Cerebellar cortex (tissue), 1 donor: ENCODE measurements around the gene MAEA.
"Not testable (repeated sequence)": the region's sequence is repeated elsewhere in the genome, so short reads cannot be mapped to it uniquely, and the experiment has no call there.

Experiments
- DNase-seq: peaks from one replicate; pipeline ENCODE4 v3.0.0-alpha.2; 2015; ENCODE audit warnings: low spot score

MAEA gene

DNA sequence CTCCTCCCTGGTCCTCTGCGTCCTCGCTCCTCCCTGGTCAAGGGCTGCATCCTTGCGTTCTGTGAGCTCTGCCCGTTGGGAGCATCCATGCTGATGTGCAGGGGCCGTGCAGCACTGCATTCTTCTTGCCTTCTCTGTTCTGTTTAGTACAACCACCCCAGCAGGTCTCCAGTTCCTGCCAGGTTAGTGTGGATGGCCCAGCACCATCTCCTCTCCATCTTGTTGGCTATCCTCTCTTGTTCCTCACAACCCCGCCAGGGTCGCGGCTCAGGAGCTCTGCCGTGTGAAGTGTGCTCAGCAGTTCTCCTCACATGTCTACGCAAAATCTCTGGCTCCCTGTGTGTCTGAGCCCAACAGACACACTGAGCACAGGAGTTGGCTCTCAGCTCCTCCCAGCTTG is 10.4 kb upstream of the MAEA start:
- no peak for DNase-seq

GRCh38 chr4:1283711-1284110 is 6.0 kb upstream of the MAEA start:
- no peak for DNase-seq

- no peak for DNase-seq
These were observed 4.4 kb upstream of the MAEA start for GRCh38 chr4:1285151-1285789.

GRCh38 chr4:1285790-1286553 is 3.7 kb upstream of the MAEA start:
- peak; percentile 22 for DNase-seq

DNA sequence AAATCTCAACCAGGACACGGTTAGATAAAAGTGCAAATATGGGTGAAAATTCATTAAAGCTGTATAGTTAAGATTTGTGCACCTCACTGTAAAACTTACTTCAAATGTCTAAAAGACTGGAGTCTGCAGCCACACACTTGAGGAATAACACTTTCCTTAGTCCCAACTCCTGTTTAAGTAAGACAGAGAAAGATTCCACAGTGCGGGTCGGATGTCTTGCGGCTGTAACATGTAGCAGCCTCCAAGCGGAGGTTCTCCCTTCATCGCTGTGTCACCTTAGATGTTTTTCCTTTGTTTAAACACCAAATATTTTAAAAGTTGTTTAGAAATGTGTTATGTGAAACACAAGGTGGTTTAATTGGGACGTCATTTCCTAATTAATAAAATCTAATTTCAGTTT is 905 bp upstream of the MAEA start:
- DNase-seq: no peak

DNA sequence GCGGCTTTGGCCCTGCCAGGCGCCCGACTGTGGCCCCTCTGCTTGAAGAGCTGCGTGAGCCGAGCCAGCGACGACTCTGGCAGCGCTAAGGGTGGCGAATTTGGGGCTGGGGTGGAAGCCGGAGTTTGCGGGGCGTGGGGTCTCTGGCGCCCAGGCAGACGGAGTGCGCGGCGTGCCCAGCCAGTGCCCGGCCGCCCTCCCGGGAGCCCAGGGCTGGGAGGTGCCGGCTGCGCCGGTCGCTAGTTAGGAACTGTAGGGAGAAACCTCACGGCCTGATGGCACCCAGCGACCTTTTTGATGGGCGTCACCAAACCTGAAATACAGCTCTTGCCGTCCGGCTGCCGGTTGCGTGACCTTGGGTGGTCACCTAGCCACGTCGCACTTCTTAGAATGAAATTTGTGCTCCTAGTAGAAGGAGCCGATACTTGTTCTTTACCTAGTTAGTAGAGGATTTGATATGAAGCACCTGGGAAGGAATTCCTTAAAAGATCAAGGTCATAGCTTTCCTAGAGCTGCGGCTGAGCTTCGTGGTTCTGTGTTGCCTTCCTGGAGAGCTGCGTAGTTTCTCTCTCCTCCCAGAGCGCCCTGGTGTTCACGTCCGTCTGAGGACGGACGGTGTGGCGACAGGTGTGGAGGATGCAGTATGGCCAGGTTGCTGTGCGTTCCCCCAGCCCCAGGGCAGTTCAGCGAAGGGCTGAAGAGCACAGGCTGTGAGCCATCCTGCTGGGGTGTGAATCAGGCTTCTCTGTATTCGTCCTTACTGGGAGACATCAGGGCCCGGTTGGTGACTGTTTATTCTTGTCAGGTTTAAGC is 680 bp downstream of the MAEA start:
- DNase-seq: no peak

DNA sequence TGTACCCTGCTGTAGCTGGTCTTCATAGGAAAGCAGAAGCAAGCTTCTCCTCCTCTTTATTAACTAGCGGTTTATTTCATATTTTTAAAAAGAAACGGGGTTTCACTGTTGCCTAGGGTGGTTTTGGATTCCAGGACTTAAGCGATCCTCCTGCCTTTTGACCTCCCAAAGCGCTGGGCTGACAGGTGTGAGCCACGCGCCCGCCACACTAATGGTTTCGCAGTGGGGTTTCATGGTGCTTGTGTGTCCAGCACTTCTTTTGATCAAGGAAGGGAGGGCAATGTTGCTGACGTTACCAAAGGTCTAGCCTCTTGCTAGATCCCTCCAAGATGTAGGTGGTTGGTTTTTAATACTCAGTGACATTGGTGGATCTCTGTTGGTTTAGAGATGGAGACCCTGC is 1.4 kb downstream of the MAEA start:
- DNase-seq: no peak

GRCh38 chr4:1291996-1292702 is 2.5 kb downstream of the MAEA start:
- no peak for DNase-seq

- not testable (repeated sequence) for DNase-seq
These were observed 3.0 kb downstream of the MAEA start for GRCh38 chr4:1292703-1293011.

- DNase-seq: no peak
These were observed 3.8 kb downstream of the MAEA start for GRCh38 chr4:1293531-1293941.

DNA sequence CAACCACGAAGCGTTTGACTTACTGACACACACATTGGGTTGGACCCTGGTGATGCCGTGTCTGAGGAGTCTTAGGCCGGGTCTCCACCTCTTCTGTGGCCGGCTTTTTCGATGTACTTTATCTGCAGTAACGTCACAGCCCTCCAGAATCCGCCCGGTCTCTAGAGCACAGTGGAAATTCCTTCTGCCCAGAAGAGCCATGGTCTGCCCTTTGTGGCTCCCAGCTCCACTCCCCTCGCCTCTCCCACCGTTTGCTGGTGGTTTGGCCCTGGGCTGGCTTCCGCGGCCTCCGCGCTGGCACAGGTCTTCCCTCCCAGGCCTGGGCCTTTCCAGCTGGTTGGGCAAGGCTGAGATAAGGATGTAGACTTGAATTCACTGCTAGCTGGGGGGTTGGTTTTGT is 4.3 kb downstream of the MAEA start:
- no peak for DNase-seq

DNA sequence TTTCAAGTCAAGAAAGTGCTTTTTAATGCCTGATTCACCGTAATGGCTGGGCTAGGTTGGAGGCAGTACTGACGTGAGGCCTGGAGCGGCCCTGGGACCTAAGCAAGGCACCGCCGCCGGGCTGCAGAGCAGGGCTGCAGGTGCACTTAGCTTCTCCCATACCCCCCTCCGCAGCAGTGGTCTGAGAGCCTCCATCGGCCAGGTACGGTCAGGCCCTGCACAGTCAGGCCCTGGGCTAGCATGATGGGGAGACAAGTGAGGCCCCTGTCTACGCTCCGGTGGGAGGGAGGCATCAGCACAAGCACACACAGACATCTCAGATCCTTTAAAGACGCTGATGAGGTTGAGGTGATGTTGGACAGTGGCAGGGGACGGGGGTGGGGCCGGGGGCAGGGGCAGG is 4.7 kb downstream of the MAEA start:
- DNase-seq: no peak

DNA sequence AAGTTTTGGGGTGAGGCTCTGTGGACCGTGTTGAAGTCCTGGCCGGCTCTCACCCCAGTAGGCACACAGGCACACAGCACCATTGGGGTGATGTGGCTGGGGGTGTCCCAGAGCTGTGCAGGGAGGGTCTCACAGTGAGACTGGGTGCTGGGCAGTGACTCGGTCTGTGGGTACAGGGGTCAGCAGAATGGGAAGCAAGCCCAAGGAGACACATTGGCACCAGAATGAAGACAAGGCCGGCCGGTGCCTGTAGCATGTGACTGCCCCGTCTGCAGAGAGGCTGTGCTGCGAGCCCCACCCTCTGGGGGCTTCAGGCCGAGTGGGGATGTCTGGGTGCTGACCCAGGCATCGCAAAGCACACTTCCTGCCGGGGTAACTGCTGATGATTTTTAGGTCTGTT is 5.2 kb downstream of the MAEA start:
- no peak for DNase-seq

GRCh38 chr4:1295405-1296055 is 5.8 kb downstream of the MAEA start:
- no peak for DNase-seq

GRCh38 chr4:1296324-1297022 is 6.8 kb downstream of the MAEA start:
- no peak for DNase-seq

GRCh38 chr4:1297023-1297395 is 7.3 kb downstream of the MAEA start:
- DNase-seq: no peak

DNA sequence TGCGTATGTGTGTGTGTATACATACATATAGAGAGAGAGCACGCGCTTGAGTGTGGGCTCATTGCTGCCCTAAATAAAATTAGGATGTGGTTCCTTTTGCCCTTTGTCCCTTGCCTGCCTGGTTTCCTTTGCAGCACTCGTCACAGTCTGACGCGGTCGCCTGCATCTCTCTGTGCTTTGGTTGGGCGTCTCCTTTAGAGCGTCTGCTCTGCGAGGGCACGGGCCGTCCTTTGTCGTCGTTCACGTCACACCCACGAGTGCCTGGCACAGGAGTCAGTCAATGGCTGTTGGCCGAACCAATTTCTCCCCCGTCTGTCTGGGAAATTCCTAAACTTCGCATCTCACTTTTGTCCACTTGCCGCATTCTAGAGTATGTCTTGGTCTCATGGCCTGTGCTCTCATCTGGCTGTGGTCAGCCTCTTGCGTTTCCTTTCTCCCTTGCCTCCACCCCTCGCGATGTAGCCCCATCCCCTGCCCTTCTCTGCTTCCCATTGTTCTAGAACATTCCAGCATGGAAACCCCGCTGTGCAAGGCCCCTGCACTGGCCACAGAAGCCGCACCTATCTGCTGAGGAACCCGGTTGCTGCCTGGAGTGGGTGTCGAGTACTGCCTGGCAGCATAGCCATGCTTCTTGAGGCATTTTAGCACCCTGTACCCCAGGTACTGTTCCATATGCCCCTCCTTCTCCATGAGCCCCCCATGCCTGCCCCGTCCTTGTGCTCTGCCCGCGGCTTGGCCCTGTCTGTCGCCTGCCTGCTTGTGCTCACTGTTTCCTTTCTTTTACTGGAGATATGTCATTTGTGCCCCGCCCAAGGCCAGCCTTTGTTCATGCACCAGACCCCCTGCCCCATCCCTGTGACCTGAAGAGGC is 8.0 kb downstream of the MAEA start:
- no peak for DNase-seq

DNA sequence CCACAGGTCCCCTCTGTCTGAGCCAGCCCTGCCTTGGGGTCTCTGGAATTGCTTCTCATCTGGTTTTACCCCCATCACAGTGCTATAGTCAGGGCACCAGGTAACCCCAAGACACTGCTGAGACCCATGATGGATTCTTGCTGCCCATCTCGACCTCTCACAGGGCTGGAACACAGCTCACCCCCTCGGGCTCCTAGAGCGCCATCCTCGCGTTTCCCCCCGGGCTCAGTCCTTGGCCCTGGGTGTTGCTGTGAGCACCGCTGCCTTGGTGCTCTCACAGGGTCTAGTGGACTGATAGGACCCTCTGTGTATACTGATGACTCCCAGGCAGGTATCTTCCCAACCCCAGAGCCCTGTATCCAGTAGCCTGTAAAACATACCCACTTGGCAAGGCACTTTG is 8.8 kb downstream of the MAEA start:
- no peak for DNase-seq

- DNase-seq: no peak
These were observed 9.7 kb downstream of the MAEA start for GRCh38 chr4:1299301-1299860.
